ENCODE data around the gene EPS8.

- TF ChIP-seq, protein P1, sequence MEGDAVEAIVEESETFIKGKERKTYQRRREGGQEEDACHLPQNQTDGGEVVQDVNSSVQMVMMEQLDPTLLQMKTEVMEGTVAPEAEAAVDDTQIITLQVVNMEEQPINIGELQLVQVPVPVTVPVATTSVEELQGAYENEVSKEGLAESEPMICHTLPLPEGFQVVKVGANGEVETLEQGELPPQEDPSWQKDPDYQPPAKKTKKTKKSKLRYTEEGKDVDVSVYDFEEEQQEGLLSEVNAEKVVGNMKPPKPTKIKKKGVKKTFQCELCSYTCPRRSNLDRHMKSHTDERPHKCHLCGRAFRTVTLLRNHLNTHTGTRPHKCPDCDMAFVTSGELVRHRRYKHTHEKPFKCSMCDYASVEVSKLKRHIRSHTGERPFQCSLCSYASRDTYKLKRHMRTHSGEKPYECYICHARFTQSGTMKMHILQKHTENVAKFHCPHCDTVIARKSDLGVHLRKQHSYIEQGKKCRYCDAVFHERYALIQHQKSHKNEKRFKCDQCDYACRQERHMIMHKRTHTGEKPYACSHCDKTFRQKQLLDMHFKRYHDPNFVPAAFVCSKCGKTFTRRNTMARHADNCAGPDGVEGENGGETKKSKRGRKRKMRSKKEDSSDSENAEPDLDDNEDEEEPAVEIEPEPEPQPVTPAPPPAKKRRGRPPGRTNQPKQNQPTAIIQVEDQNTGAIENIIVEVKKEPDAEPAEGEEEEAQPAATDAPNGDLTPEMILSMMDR (IDR thresholded peaks at IDR 0.05) = no peak
- TF ChIP-seq POLR2AphosphoS5 (IDR thresholded peaks at IDR 0.05; ENCODE audit: insufficient read depth in 1 of 2, low read depth in 1 of 2) (no peak), POLR2A (IDR thresholded peaks at IDR 0.05) (no peak)
These were observed 41.4 kb upstream of the EPS8 start for GRCh38 chr12:15830538-15830937.

Measured in vagina (tissue), 2 donors.